ENCODE results near the gene STRA6. TPM values are rescaled to one million over a fixed set of nuclear protein-coding genes. Genes with fewer than 3 reads are reported as not detected.

The STRA6 gene
- total RNA-seq, 6 donors from 2014 or later, result 0.22 to 3.5 (median 0.88) TPM; not detected in 3

- peaks cover 23 to 40% (median 35%) of the 10 kb centered on the region in 4 donors for H3K4me1 ChIP-seq
- H3K4me3 ChIP-seq, result no peak overlapping the region
- ATAC-seq (ENCODE audit: low FRiP score in 2 of 2) (no peak), DNase-seq (no peak)
- peak overlapping the region in 2 of 4 donors; percentile 45 to 64 for H3K27ac ChIP-seq
- no peaks in the 10 kb centered on the region for H3K9me3 ChIP-seq
- H3K36me3 ChIP-seq, result no peaks in the 10 kb centered on the region
- 71 to 79% methylated on average over 4 of the region's 4 CpGs for WGBS, 2 donors
- peaks cover 0 to 5% (median 2%) of the 10 kb centered on the region in 4 donors for H3K27me3 ChIP-seq
- TF ChIP-seq EP300 (IDR thresholded peaks at IDR 0.05) (no peak), POLR2A (IDR thresholded peaks at IDR 0.05) (no peak), POLR2AphosphoS5 (IDR thresholded peaks at IDR 0.05) (no peak)
- TF ChIP-seq, protein P1, sequence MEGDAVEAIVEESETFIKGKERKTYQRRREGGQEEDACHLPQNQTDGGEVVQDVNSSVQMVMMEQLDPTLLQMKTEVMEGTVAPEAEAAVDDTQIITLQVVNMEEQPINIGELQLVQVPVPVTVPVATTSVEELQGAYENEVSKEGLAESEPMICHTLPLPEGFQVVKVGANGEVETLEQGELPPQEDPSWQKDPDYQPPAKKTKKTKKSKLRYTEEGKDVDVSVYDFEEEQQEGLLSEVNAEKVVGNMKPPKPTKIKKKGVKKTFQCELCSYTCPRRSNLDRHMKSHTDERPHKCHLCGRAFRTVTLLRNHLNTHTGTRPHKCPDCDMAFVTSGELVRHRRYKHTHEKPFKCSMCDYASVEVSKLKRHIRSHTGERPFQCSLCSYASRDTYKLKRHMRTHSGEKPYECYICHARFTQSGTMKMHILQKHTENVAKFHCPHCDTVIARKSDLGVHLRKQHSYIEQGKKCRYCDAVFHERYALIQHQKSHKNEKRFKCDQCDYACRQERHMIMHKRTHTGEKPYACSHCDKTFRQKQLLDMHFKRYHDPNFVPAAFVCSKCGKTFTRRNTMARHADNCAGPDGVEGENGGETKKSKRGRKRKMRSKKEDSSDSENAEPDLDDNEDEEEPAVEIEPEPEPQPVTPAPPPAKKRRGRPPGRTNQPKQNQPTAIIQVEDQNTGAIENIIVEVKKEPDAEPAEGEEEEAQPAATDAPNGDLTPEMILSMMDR (IDR thresholded peaks at IDR 0.05), result no peak
Observed at GRCh38 chr15:74240897-74241614, 38.5 kb upstream of the STRA6 start.

DNA sequence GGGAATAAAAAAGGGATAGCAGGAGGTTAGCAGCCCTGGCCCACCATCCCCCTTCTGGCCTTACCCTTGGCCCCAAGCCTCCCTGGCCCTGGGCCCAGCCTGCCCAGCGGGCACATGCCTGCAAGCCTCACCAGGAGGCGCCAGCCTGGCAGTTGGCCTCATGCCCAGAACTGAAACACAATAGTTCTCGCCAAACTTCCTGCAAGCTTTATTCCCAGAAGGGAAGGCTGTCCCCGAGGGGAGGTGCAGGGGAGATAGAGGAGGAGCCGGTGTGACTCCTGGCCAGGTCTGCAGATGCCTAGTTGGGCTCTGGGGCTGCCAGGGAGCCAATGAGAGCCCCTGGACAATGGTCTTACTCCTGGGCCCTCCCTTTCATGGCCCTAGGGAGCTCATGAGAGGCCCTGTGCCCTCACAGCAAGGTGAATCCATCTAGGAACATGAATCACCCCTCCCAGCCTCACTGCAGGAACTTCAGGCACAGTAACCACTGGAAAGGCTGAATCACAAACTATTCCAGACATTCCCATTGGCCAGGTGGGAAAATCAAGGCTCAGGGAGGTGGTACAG, 37.5 kb upstream of the STRA6 start:
- ATAC-seq (ENCODE audit: low FRiP score in 2 of 2), result peak; percentile 9 to 66
- peaks cover 23 to 37% (median 32%) of the 10 kb centered on the region in 4 donors for H3K4me1 ChIP-seq

GRCh38 chr15:74239051-74239705, 36.6 kb upstream of the STRA6 start:
- H3K4me1 ChIP-seq, result peaks cover 23 to 44% (median 32%) of the 10 kb centered on the region in 4 donors
- TF ChIP-seq POLR2AphosphoS5 (IDR thresholded peaks at IDR 0.05) (no peak), EP300 (IDR thresholded peaks at IDR 0.05) (no peak), POLR2A (IDR thresholded peaks at IDR 0.05) (no peak)
- TF ChIP-seq, protein P1 (IDR thresholded peaks at IDR 0.05), result no peak
- no peak overlapping the region for H3K4me3 ChIP-seq
- peak overlapping the region in 2 of 4 donors; percentile 35 to 37 for H3K27ac ChIP-seq
- no peak for ATAC-seq (ENCODE audit: low FRiP score in 2 of 2)
- 70 to 81% methylated on average over 3 to 6 of the region's 6 CpGs for WGBS, 2 donors
- H3K27me3 ChIP-seq, result no peaks in the 10 kb centered on the region
- no peak for DNase-seq
- H3K36me3 ChIP-seq, result no peaks in the 10 kb centered on the region
- no peaks in the 10 kb centered on the region for H3K9me3 ChIP-seq

More for the DNA sequence above, 37.5 kb upstream of the STRA6 start:
- no peaks in the 10 kb centered on the region for H3K9me3 ChIP-seq
- TF ChIP-seq POLR2A (IDR thresholded peaks at IDR 0.05), result no peak
- TF ChIP-seq EP300 (IDR thresholded peaks at IDR 0.05), result peak in 2 of 4 donors; percentile 56 to 70
- TF ChIP-seq, protein P1 (IDR thresholded peaks at IDR 0.05), result peak; percentile 31 to 75 (median 58)
- peak; percentile 69 to 70 for TF ChIP-seq POLR2AphosphoS5 (IDR thresholded peaks at IDR 0.05)
- H3K4me3 ChIP-seq, result no peak overlapping the region
- H3K27ac ChIP-seq, result peak overlapping the region in 3 of 4 donors; percentile 45 to 68 (median 64)
- no peaks in the 10 kb centered on the region for H3K36me3 ChIP-seq
- WGBS, 2 donors, result 0 to 5% methylated on average over 1 to 5 of the region's 5 CpGs
- DNase-seq, result peak; percentile 86 to 88
- no peaks in the 10 kb centered on the region for H3K27me3 ChIP-seq

DNA sequence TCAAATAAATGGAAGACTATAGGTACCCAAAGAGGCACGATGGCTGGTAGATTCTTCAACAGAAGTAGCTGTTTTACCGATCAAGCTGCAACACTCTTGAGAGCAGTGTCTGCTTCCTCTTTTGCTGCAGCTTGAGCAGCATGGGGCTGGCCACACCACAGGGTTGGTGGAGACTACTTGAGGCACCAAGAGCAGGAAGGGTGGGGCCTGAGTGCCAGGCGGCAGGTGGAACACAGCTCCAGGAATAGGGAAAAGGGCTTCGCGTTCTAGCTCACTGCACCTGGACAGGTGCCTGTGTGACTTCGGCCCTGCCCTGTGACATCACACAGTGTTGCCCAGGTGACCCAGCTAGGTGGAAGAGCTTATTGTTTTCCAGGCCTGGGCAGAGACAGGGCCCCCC, 33.4 kb upstream of the STRA6 start, which contains the start of gene CCDC33:
CCDC33 (plus strand) TSS at position 365 of the 400 bp plus-strand sequence. CDS start 394 bp downstream, outside the sequence.
- H3K27ac ChIP-seq, result peak within 1 kb of the TSS in 1 of 4 donors; percentile 26

More for the DNA sequence above, 33.4 kb upstream of the STRA6 start, which contains the start of gene CCDC33:
- no peaks in the 10 kb centered on the region for H3K36me3 ChIP-seq
- H3K9me3 ChIP-seq, result no peaks in the 10 kb centered on the region
- H3K4me1 ChIP-seq, result peaks cover 13 to 33% (median 18%) of the 10 kb centered on the region in 4 donors
- ATAC-seq (ENCODE audit: low FRiP score in 2 of 2) (peak in 1 of 2 donors; percentile 12), DNase-seq (peak in 1 of 2 donors; percentile 89)
- H3K27me3 ChIP-seq, result no peaks in the 10 kb centered on the region
- no peak within 1 kb of the TSS for H3K4me3 ChIP-seq
- TF ChIP-seq, protein P1 (IDR thresholded peaks at IDR 0.05), result no peak
- peak in 1 of 4 donors; percentile 19 for TF ChIP-seq EP300 (IDR thresholded peaks at IDR 0.05)
- no peak for TF ChIP-seq POLR2A (IDR thresholded peaks at IDR 0.05)
- TF ChIP-seq POLR2AphosphoS5 (IDR thresholded peaks at IDR 0.05), result peak in 1 of 2 donors; percentile 36
- WGBS, 2 donors, result 41 to 47% methylated on average over 5 to 6 of the region's 6 CpGs
